ENCODE data around the gene C5orf47. TPM values are rescaled to one million over a fixed set of nuclear protein-coding genes. Genes with fewer than 3 reads are reported as not detected.

Gene C5orf47
- total RNA-seq, 1 experiment from 2014 or later: not detected

DNA sequence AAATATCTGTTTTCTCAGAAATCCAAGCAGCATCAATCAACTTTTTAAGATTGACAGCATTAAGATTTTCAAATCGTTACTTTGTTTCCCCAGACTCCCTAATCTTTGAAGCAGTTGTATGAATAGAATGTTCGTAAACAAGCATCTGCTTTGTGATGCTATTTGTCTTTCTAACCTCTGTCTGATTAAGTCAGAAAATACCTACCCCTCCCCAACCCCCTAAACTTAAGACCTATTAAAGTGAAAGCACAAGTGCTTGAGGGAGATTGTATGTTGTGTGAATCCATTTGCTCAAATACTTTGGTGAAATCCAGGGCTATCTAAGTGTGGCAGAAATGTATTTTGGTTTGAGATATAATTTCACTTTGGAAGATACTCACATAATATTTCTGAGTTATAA, 47.9 kb upstream of the C5orf47 start:
- in situ Hi-C loops (cut with HindIII; ENCODE audit: low pct_unique_long_range_greater_than_20kb, low sequenced_read_pairs): no loop called here
- peaks cover 2% of the 10 kb centered on the region; the same call in 1 of the 2 replicates for H3K36me3 ChIP-seq (ENCODE audit: control insufficient read depth, insufficient read depth, low read length)
- H3K9me3 ChIP-seq (ENCODE audit: control insufficient read depth, insufficient read depth, low read depth, low read length): no peaks in the 10 kb centered on the region
- H3K27ac ChIP-seq (ENCODE audit: low read length): no peak overlapping the region
- ChIA-PET CTCF (no interaction called here), POLR2A (no interaction called here)
- no peaks in the 10 kb centered on the region for H3K27me3 ChIP-seq (ENCODE audit: control insufficient read depth, insufficient read depth, low read length)
- DNase-seq (ENCODE audit: low read depth, low spot score): no peak
- no peak for ATAC-seq
- intact Hi-C loops (cut with micrococcal nuclease; ENCODE audit: unreplicated experiment): no loop called here
- BruUV-seq (replicated peaks): no TSS peak
- TF ChIP-seq, protein P1, sequence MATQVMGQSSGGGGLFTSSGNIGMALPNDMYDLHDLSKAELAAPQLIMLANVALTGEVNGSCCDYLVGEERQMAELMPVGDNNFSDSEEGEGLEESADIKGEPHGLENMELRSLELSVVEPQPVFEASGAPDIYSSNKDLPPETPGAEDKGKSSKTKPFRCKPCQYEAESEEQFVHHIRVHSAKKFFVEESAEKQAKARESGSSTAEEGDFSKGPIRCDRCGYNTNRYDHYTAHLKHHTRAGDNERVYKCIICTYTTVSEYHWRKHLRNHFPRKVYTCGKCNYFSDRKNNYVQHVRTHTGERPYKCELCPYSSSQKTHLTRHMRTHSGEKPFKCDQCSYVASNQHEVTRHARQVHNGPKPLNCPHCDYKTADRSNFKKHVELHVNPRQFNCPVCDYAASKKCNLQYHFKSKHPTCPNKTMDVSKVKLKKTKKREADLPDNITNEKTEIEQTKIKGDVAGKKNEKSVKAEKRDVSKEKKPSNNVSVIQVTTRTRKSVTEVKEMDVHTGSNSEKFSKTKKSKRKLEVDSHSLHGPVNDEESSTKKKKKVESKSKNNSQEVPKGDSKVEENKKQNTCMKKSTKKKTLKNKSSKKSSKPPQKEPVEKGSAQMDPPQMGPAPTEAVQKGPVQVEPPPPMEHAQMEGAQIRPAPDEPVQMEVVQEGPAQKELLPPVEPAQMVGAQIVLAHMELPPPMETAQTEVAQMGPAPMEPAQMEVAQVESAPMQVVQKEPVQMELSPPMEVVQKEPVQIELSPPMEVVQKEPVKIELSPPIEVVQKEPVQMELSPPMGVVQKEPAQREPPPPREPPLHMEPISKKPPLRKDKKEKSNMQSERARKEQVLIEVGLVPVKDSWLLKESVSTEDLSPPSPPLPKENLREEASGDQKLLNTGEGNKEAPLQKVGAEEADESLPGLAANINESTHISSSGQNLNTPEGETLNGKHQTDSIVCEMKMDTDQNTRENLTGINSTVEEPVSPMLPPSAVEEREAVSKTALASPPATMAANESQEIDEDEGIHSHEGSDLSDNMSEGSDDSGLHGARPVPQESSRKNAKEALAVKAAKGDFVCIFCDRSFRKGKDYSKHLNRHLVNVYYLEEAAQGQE (IDR thresholded peaks at IDR 0.05; ENCODE audit: insufficient read depth in 1 of 2, low read depth in 2 of 2, low read length in 1 of 2): no peak
- H3K4me3 ChIP-seq (ENCODE audit: low read depth in 2 of 2, low read length in 2 of 2): no peak overlapping the region
- H3K4me1 ChIP-seq (ENCODE audit: control insufficient read depth, insufficient read depth, low read length): peaks cover 4% of the 10 kb centered on the region; the same call in 1 of the 2 replicates

DNA sequence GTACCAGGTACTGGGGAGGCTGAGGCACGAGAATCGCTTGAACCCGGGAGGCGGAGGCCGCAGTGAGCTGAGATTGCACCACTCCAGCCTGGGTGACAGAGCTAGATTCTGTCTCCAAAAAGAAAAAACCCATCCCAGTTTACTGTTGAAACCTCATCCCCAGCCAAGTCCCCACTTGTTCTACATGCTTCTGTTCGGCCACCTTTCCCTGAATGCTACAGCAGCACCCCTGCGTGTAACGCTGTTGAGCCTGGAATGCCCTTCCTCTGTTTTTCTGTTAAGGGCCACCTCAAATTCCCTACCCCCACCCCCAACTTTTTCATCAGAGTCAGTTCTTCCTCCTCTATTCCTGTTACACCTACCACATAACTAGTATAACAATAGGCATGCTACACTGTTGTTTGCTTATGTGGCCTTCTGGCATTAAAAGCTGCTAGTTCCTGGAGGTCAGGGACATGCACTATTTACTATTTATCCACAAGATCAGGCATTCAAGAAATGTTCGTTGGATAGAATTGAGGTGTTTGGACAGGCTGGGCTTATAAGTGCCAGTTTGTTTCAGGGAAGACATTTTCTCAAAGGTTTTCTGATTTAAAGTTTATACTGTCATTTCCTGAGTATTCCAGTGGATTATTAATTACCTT, 47.1 kb upstream of the C5orf47 start:
- TF ChIP-seq TCF7L2 (IDR thresholded peaks at IDR 0.05; ENCODE audit: low read depth, low read length): no peak
- TF ChIP-seq, protein P2, sequence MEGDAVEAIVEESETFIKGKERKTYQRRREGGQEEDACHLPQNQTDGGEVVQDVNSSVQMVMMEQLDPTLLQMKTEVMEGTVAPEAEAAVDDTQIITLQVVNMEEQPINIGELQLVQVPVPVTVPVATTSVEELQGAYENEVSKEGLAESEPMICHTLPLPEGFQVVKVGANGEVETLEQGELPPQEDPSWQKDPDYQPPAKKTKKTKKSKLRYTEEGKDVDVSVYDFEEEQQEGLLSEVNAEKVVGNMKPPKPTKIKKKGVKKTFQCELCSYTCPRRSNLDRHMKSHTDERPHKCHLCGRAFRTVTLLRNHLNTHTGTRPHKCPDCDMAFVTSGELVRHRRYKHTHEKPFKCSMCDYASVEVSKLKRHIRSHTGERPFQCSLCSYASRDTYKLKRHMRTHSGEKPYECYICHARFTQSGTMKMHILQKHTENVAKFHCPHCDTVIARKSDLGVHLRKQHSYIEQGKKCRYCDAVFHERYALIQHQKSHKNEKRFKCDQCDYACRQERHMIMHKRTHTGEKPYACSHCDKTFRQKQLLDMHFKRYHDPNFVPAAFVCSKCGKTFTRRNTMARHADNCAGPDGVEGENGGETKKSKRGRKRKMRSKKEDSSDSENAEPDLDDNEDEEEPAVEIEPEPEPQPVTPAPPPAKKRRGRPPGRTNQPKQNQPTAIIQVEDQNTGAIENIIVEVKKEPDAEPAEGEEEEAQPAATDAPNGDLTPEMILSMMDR (IDR thresholded peaks at IDR 0.05): no peak
- TF ChIP-seq POLR2AphosphoS5 (IDR thresholded peaks at IDR 0.05; ENCODE audit: low read depth, low read length): no peak
- no peak for TF ChIP-seq SIN3A (IDR thresholded peaks at IDR 0.05; ENCODE audit: borderline replicate concordance, insufficient read depth, low read depth, low read length)
- TF ChIP-seq, protein P1 (IDR thresholded peaks at IDR 0.05; ENCODE audit: insufficient read depth in 1 of 2, low read depth in 2 of 2, low read length in 1 of 2): no peak
- ATAC-seq (peak; percentile 74), DNase-seq (ENCODE audit: low read depth, low spot score) (no peak)
- Histone ChIP-seq H3K36me3 (ENCODE audit: control insufficient read depth, insufficient read depth, low read length) (peaks cover 2% of the 10 kb centered on the region; the same call in 1 of the 2 replicates), H3K4me1 (ENCODE audit: control insufficient read depth, insufficient read depth, low read length) (peaks cover 4% of the 10 kb centered on the region; the same call in 1 of the 2 replicates), H3K4me3 (ENCODE audit: low read depth in 2 of 2, low read length in 2 of 2) (no peak overlapping the region), H3K27me3 (ENCODE audit: control insufficient read depth, insufficient read depth, low read length) (no peaks in the 10 kb centered on the region), H3K27ac (ENCODE audit: low read length) (no peak overlapping the region), H3K9me3 (ENCODE audit: control insufficient read depth, insufficient read depth, low read depth, low read length) (no peaks in the 10 kb centered on the region)
- in situ Hi-C loops (cut with HindIII; ENCODE audit: low pct_unique_long_range_greater_than_20kb, low sequenced_read_pairs) (no loop called here), intact Hi-C loops (cut with micrococcal nuclease; ENCODE audit: unreplicated experiment) (no loop called here)
- BruUV-seq (replicated peaks): no TSS peak
- ChIA-PET CTCF (no interaction called here), POLR2A (no interaction called here)
